GM13977 (cell line): ENCODE measurements around the gene HTR1B.

ENCODE experiments used
- DNase-seq: peaks from one replicate; pipeline ENCODE4 v3.0.0; 2012; ENCODE audit warnings: low spot score
- in situ Hi-C: fragments of 300-500 bp; cut with MboI; formaldehyde crosslinking; loops from one replicate; pipeline ENCODE4 v1.12.0; 2022; ENCODE audit warnings: low sequenced_read_pairs, low pct_unique_long_range_greater_than_20kb, mixed read lengths, inconsistent platforms; ENCODE audit not compliant: unreplicated experiment
- TF ChIP-seq, protein P1 (sequence below): IDR thresholded peaks from 2 replicates; pipeline ENCODE4 v1.5.1; 2012; ENCODE audit warnings: mild to moderate bottlenecking, control low read depth; ENCODE audit not compliant: insufficient read depth; ENCODE audit errors: extremely low read depth, missing control alignments

The HTR1B gene, protein sequence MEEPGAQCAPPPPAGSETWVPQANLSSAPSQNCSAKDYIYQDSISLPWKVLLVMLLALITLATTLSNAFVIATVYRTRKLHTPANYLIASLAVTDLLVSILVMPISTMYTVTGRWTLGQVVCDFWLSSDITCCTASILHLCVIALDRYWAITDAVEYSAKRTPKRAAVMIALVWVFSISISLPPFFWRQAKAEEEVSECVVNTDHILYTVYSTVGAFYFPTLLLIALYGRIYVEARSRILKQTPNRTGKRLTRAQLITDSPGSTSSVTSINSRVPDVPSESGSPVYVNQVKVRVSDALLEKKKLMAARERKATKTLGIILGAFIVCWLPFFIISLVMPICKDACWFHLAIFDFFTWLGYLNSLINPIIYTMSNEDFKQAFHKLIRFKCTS

DNA sequence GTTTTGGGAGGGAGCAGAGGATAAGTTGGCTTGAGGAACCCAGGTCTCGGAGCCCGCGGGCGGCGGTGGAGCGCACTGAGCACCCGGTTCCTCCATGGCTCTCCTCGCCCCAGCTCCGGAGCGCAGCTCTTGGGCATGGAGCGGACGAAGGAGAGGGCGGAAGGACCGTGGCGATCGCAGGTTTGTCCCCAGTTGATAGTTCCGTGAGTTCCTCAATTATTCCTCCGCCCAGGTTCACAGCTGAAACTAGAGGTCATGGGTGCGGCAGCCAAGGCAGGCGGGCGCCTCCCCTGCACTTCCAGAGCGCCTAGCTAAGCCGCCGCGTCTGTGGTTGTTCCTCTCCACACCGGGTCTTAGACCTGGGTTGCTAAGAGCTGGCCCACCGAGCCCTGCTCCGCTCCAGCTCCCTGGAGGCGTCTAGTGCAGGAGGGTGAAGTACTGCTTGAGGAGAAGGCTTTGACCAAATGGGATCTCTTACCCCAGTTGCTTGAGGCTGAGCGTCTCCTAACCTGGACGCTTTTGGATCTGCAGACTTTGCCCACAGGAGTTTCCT lies at the start of gene HTR1B:
HTR1B (minus strand) TSS at position 184 of the 553 bp plus-strand sequence; CDS start at position 96, 88 bp downstream.
- TF ChIP-seq, protein P1, sequence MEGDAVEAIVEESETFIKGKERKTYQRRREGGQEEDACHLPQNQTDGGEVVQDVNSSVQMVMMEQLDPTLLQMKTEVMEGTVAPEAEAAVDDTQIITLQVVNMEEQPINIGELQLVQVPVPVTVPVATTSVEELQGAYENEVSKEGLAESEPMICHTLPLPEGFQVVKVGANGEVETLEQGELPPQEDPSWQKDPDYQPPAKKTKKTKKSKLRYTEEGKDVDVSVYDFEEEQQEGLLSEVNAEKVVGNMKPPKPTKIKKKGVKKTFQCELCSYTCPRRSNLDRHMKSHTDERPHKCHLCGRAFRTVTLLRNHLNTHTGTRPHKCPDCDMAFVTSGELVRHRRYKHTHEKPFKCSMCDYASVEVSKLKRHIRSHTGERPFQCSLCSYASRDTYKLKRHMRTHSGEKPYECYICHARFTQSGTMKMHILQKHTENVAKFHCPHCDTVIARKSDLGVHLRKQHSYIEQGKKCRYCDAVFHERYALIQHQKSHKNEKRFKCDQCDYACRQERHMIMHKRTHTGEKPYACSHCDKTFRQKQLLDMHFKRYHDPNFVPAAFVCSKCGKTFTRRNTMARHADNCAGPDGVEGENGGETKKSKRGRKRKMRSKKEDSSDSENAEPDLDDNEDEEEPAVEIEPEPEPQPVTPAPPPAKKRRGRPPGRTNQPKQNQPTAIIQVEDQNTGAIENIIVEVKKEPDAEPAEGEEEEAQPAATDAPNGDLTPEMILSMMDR, result no peak
- in situ Hi-C loops, result no loop called here
- peak; percentile 20 for DNase-seq

DNA sequence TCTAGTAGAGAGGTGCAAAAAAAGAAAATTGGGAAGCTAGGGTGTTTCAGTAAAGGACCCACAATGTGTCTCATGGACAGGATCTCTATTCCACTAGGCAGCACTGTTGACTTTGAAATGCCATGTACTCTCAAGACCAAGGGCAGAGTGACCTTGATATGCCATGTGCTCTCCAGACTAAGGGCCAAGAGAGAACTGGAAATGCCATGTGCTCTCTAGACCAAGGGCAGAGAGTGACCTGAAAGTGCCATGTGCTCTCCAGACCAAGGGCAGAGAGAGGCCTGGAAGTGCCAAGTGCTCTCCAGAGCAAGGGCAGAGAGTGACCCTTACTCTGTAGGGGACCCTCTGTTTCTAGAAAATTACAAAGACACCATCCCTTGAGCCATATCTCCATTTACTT lies 49.3 kb upstream of the HTR1B start:
- TF ChIP-seq, protein P1, result no peak
- DNase-seq, result no peak
- in situ Hi-C loops, result no loop called here

DNA sequence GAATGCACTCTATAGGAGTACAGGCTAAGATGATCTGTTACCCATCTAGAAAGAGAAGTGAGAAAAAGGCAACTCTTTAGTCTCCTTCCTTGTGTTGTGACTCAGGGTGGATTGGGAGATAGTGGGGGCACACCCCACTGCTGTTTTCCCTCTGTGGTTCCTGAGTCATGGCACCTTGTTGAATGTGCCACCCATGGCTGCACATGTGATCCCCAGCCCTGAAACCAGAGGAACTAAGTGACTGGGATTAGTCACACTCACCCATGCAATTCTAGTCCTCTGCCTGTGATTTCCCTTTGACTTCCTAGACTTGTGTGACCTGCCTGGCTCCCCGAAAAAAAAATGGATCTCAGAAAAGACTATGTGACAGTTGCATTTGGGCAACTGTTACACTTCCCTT lies 48.6 kb upstream of the HTR1B start:
- no peak for DNase-seq
- TF ChIP-seq, protein P1, result no peak
- in situ Hi-C loops, result no loop called here

DNA sequence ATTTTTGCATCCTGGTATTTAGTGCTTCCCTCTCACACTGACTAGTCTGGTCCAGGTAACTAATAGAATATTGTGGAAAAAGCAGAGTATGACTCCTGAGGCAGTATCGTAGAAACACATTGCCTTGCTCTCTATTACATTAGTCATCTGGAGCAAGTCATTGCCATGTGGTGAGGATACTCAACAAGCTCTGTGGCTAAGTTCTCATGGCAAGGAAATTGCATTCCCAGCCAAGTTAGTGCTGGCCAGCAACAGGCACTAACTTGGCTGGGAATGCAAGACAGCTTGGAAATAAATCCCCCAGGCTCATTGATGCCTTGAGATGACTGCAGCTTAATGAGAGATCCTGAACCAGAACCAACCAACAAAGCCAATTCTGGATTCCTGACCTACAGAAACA lies 39.7 kb upstream of the HTR1B start:
- no peak for DNase-seq
- in situ Hi-C loops, result no loop called here
- TF ChIP-seq, protein P1, result no peak

DNA sequence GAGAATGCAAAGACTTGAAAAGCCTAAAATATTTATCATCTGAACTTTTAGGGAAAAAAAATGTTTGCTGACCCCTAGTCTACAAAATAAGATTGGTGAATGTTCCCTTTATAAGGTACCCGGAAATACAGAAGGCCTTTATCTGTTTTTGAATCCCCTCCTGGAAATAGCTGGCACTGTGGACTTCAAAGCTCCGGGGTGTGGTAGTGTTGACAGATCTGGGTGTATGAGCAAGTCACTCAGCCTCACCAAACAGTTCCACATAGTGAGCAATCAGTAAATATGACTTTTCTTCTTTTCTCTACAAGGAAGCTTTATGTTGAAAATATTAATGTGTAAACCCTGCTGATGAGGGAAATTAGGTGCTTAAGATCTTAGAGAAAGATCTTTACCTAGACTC lies 29.2 kb upstream of the HTR1B start:
- in situ Hi-C loops, result no loop called here
- TF ChIP-seq, protein P1, result no peak
- no peak for DNase-seq

DNA sequence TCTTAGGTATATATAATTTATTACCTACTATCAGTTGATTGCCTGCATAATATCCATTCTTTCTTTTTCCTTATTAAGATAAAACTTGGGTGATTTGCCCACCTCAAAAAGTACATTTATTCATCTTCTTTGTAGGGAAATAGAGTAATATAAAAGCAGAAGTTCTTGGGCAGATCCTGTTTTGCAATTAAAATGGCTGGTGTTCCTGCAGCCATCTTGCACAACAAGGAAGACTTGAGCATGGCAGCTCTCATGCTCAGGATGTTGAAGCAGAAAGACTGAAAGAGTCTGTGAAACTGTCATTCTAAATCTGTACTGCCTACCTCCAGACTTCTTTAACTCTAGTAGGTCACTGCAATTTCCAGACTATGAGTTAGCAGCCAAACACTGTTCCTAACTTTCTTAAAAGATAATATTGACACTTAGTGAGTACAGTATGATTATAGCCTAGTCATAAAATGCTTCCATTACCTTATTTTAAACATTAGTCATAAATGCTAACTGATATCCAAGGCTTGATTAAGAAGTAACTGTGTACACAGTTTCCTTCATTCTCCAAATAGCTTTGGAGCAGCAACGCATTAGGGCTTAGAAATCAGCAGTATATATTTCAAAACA lies 24.6 kb upstream of the HTR1B start:
- TF ChIP-seq, protein P1, result no peak
- DNase-seq, result no peak
- in situ Hi-C loops, result no loop called here
